ENCODE data around the gene BIRC3.

- TF ChIP-seq CTCF (IDR thresholded peaks at IDR 0.05 in 4 of 5, conservative IDR thresholded peaks at IDR 0.05 in 1 of 5) = no peak
- no peak for TF ChIP-seq POLR2A (IDR thresholded peaks at IDR 0.05)
Observed at GRCh38 chr11:102269927-102270326, 47.4 kb upstream of the BIRC3 start.
